Fibroblast of lung (primary cell): ENCODE measurements around the gene SLC6A2.

Source experiments
- EZH2 ChIP-seq: IDR thresholded peaks from 2 replicates; pipeline ENCODE4 v1.5.1; 2012; ENCODE audit warnings: low read length, control low read depth, mild to moderate bottlenecking; ENCODE audit errors: missing control alignments
- TF ChIP-seq, protein P1 (sequence below), 2 donors: IDR thresholded peaks in 1 of 2; conservative IDR thresholded peaks in 1 of 2; 1 replicate in 1 of 2; 2 replicates in 1 of 2; pipeline ENCODE4 v1.5.1; 2011 to 2012; ENCODE audit warnings: low read length in 2 of 2, control low read depth in 1 of 2, inconsistent platforms in 1 of 2, low read depth in 1 of 2, mild to moderate bottlenecking in 1 of 2

DNA sequence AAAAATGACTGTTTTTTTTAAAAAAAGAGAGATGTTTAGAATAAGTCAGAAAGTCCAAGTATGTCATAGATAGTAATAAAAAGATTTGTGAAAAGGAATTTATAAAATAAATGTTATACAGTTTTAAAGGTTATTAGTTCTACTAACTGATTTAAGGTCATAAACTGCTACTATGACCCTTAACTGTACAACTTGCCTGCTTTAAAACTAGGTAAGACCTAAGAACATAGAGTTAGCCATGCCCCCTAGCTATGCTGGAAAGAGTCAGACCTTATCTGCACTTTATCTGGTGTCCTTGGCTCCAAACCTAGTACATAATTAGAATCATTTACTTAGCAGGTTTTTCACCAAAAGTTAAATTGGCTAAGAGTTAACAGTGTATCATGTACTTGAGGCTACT lies 23.5 kb upstream of the SLC6A2 start:
- TF ChIP-seq, protein P1, sequence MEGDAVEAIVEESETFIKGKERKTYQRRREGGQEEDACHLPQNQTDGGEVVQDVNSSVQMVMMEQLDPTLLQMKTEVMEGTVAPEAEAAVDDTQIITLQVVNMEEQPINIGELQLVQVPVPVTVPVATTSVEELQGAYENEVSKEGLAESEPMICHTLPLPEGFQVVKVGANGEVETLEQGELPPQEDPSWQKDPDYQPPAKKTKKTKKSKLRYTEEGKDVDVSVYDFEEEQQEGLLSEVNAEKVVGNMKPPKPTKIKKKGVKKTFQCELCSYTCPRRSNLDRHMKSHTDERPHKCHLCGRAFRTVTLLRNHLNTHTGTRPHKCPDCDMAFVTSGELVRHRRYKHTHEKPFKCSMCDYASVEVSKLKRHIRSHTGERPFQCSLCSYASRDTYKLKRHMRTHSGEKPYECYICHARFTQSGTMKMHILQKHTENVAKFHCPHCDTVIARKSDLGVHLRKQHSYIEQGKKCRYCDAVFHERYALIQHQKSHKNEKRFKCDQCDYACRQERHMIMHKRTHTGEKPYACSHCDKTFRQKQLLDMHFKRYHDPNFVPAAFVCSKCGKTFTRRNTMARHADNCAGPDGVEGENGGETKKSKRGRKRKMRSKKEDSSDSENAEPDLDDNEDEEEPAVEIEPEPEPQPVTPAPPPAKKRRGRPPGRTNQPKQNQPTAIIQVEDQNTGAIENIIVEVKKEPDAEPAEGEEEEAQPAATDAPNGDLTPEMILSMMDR (conservative IDR thresholded peaks at IDR 0.05 in 1 of 2, IDR thresholded peaks at IDR 0.05 in 1 of 2; ENCODE audit: low read depth in 1 of 2, low read length in 2 of 2): no peak
- TF ChIP-seq EZH2: no peak
